ES-I3 (cell line): Measurements from ENCODE around the gene BLTP3A.
"Not testable (repeated sequence)": the region's sequence is repeated elsewhere in the genome, so short reads cannot be mapped to it uniquely, and the experiment has no call there.

ENCODE experiments used
- H3K36me3 ChIP-seq: 2 replicates; pipeline ENCODE4 v1.6.1; 2013; ENCODE audit warnings: mild to moderate bottlenecking, low read length, control low read depth, moderate library complexity; ENCODE audit not compliant: insufficient read depth
- H3K4me1 ChIP-seq: 2 replicates; pipeline ENCODE4 v1.6.1; 2013; ENCODE audit warnings: mild to moderate bottlenecking, control low read depth, low read length; ENCODE audit not compliant: insufficient read depth
- H3K9ac ChIP-seq: 2 replicates; pipeline ENCODE4 v1.6.1; 2013; ENCODE audit warnings: low read depth, mild to moderate bottlenecking, low read length, moderate library complexity
- H3K9me3 ChIP-seq: 2 replicates; pipeline ENCODE4 v1.6.1; 2013; ENCODE audit warnings: mild to moderate bottlenecking, low read length, moderate library complexity; ENCODE audit not compliant: control insufficient read depth, insufficient read depth

BLTP3A gene

DNA sequence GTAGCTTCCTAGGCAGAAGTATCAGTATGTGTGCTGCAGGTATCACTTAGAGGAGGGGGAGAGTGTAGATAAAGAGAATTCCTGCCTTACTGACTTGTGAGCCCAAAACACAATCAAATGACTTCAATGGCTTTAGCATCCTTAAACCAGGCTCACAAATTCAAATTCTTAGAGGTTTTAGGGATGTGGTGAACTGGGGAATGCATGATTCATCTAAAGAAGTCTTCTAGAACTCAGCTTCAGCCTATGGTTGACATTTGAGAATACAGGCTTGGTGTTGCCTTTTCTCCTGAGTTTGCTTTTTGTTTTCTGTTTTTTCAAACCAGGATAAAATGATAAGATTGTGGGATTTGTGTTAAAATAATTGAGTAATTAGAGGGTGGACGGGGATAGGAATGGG lies 20.2 kb upstream of the BLTP3A start:
- Histone ChIP-seq H3K4me1 (no peaks in the 10 kb centered on the region), H3K9me3 (no peaks in the 10 kb centered on the region), H3K9ac (no peak overlapping the region), H3K36me3 (peaks cover 16% of the 10 kb centered on the region)

DNA sequence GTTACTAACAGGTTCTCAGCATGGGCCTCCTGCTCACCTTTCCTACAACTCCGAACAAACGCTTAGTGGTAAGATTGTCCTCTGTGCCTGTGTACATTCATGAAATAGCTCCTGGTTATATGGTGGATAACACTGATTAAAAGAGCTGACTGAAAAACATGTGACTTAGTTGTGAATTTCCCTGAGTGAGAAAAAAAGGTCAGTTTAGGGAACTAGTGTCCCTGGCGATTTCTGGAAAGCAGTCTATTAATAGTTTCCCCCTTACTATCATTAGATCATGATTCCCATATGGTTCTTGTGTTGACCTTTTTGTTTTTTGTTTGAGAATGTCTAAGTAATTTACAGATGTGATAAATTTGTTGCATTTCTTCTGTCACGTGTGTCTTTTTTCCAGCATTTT lies 18.9 kb upstream of the BLTP3A start:
- no peaks in the 10 kb centered on the region for H3K4me1 ChIP-seq
- H3K9me3 ChIP-seq = no peaks in the 10 kb centered on the region
- peaks cover 16% of the 10 kb centered on the region for H3K36me3 ChIP-seq
- H3K9ac ChIP-seq = no peak overlapping the region

- H3K36me3 ChIP-seq = peaks cover 12% of the 10 kb centered on the region
- H3K9me3 ChIP-seq = no peaks in the 10 kb centered on the region
- no peaks in the 10 kb centered on the region for H3K4me1 ChIP-seq
- H3K9ac ChIP-seq = no peak overlapping the region
These were observed 18.0 kb upstream of the BLTP3A start for GRCh38 chr6:34773916-34774315.

DNA sequence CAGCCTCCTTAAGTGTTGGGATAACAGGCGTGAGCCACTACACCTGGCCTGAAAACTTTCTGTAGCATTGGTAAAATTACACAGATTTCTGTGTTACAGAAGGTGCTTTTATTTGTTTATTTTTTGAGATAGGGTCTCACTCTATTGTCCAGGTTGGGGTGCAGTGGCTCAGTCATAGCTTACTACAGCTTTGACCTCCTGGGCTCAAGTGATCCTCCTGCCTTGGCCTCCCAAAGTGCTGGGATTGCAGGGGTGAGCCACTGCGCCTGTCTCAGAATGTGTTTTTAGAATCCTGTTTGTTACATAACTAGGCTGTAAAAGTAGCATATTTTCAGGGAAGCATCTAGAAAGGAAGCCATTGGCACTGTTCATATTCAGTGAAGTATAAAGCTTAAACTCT lies 16.9 kb upstream of the BLTP3A start:
- H3K36me3 ChIP-seq = peaks cover 11% of the 10 kb centered on the region
- H3K4me1 ChIP-seq = no peaks in the 10 kb centered on the region
- no peak overlapping the region for H3K9ac ChIP-seq
- H3K9me3 ChIP-seq = no peaks in the 10 kb centered on the region

DNA sequence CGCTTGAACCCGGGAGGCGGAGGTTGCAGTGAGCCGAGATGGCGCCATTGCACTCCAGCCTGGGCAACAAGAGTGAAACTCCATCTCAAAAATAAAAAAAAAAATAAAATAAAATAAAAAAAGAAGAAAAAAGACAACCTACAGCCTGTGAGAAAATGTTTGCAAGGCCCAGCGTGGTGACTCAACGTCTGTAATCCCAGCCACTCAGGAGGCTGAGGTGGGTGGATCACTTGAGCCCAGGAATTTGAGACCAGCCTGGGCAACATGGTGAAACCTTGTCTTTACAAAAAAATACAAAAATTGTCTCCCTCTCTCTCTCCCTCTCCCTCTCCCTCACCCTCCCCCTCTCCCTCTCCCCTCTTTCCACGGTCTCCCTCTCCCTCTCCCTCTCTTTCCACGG lies 6.5 kb upstream of the BLTP3A start:
- H3K9me3 ChIP-seq, H3K9ac ChIP-seq, H3K4me1 ChIP-seq, H3K36me3 ChIP-seq: not testable (repeated sequence)

GRCh38 chr6:34787152-34787551 lies 4.7 kb upstream of the BLTP3A start:
- H3K4me1 ChIP-seq, H3K9ac ChIP-seq, H3K36me3 ChIP-seq, H3K9me3 ChIP-seq: not testable (repeated sequence)

DNA sequence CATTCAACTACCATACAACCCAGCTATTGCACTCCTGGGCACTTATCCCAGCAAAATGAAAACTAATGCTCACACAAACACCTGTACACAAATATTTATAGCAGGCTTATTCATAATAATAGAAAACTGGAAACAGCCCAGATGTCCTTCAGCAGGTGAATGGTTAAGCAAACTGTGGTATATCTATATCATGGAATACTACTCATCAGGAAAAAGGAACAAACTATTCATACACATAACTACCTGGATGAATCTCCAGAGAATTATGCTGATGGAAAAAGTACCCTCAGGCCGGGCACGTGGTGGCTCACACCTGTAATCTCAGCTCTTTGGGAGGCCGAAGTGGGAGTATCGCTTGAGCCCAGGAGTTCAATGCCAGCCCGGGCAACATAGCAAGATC lies 3.8 kb upstream of the BLTP3A start:
- no peaks in the 10 kb centered on the region for H3K36me3 ChIP-seq
- no peaks in the 10 kb centered on the region for H3K4me1 ChIP-seq
- H3K9me3 ChIP-seq = peaks cover 3% of the 10 kb centered on the region
- H3K9ac ChIP-seq = no peak overlapping the region

- H3K9me3 ChIP-seq = peaks cover 3% of the 10 kb centered on the region
- no peaks in the 10 kb centered on the region; the same call in 1 of the 2 replicates for H3K36me3 ChIP-seq
- H3K4me1 ChIP-seq = no peaks in the 10 kb centered on the region
- H3K9ac ChIP-seq = peak overlapping the region; percentile 85
These were observed 651 bp upstream of the BLTP3A start for GRCh38 chr6:34791164-34791700.

- Histone ChIP-seq H3K9me3 (peaks cover 1% of the 10 kb centered on the region), H3K4me1 (no peaks in the 10 kb centered on the region), H3K36me3 (no peaks in the 10 kb centered on the region; the same call in 1 of the 2 replicates), H3K9ac (peak overlapping the region; percentile 85)
These were observed 970 bp downstream of the BLTP3A start for GRCh38 chr6:34792605-34793500.

DNA sequence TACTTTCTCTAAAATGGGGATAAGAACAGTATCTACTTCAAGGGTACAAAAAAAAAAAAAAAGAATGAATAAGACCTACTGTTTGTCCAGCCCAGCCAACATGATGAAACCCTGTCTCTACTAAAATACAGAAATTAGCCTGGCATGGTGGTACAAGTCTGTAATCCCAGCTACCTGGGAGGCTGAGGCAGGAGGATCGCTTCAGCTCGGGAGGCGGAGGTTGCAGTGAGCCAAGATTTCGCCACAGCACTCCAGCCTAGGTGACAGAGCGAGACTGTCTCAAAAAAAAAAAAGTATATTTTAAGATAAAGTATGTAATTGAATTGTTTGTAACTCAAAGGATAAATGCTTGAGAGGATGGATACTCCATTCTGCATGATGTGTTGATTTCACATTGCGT lies 2.0 kb downstream of the BLTP3A start:
- Histone ChIP-seq H3K36me3 (no peaks in the 10 kb centered on the region; the same call in 1 of the 2 replicates), H3K4me1 (no peaks in the 10 kb centered on the region), H3K9me3 (no peaks in the 10 kb centered on the region), H3K9ac (no peak overlapping the region)

DNA sequence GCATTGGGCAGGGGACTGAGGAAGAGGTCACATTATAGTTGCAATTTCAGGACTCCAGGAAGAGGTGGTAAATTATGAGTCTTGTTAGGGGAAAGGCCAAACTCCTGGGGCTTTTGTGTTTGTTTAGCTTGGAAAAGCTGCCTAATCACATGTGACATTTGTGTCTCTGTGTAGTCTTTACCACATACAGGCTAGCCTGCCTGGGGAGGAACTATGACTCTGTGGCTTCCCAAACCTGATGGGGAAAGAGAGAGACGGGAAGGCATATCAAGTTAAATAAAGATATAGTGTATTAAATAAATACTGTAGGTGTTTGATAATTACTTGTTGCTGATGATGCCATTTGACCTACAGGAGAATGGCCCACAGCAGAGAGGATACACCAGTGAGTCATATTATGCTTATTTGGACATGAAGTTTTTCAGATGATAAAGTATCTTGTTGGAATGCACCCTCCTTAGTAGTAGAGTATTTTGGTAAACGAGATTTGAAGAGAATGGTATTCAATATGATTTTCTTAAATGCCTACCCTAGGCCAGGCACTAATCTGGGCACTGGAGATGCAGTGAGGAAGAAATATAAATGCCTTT lies 4.0 kb downstream of the BLTP3A start:
- Histone ChIP-seq H3K36me3 (no peaks in the 10 kb centered on the region; the same call in 1 of the 2 replicates), H3K9ac (no peak overlapping the region), H3K9me3 (no peaks in the 10 kb centered on the region), H3K4me1 (no peaks in the 10 kb centered on the region; the same call in 1 of the 2 replicates)

- Histone ChIP-seq H3K36me3 (no peaks in the 10 kb centered on the region; the same call in 1 of the 2 replicates), H3K9me3 (no peaks in the 10 kb centered on the region), H3K9ac (no peak overlapping the region), H3K4me1 (no peaks in the 10 kb centered on the region; the same call in 1 of the 2 replicates)
These were observed 6.2 kb downstream of the BLTP3A start for GRCh38 chr6:34798057-34798456.

DNA sequence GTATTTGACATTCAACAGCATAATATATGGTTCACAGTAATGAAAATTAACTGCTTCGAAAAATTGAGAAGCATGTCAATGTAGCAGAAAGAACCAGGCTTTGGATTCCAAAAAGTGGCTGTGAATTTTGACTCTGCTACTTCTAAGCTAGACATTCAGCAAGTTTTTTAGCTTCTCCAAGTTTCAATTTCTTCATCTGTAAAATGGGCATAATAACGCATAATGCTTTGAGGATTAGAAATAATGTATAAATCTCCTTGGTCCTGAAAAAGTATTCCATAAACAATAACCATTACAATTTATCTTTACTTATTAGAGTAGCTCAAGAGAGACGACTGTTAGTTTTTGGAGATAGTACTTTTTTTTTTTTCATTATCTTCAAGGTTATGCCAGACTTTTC lies 7.7 kb downstream of the BLTP3A start:
- no peak overlapping the region for H3K9ac ChIP-seq
- no peaks in the 10 kb centered on the region for H3K9me3 ChIP-seq
- H3K4me1 ChIP-seq = no peaks in the 10 kb centered on the region; the same call in 1 of the 2 replicates
- no peaks in the 10 kb centered on the region; the same call in 1 of the 2 replicates for H3K36me3 ChIP-seq

DNA sequence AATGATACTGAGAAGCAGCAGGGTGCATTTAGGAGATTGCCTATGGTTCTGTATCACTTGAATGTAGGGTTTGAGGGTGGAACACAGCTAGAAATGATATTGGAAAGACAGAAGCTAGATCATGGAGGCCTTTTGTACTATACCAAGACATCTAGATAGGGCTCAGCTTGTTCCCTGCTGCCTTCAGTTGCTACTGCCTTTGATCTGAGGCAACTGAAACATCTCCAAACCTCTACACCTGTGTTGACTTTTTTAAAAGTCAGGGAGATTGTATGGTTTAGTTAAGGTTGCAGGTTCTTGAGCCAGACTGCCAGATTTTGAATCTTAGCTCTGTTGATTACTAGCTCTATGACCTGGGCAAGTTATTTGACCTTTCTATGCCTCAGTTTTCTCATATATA lies 12.7 kb downstream of the BLTP3A start:
- H3K4me1 ChIP-seq = peaks cover 7% of the 10 kb centered on the region
- H3K9me3 ChIP-seq = no peaks in the 10 kb centered on the region
- H3K9ac ChIP-seq = no peak overlapping the region
- H3K36me3 ChIP-seq = no peaks in the 10 kb centered on the region

DNA sequence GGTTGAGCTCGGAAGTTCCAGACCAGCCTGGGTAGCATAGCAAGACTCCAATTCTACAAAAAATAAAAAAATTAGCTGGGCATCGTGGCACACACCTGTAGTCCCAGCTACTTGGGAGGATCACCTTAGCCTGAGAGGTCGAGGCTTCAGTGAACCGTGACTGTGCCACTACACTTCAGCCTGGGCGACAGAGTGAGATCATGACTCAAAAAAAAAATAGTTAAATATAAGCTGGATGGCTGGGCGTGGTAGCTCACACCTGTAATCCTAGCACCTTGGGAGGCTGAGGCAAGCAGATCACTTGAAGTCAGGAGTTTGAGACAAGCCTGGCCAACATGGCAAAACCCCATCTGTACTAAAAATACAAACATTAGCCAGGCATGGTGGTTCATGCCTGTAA lies 13.2 kb downstream of the BLTP3A start:
- not testable (repeated sequence) for H3K9ac ChIP-seq, H3K9me3 ChIP-seq, H3K4me1 ChIP-seq, H3K36me3 ChIP-seq
